HG03432 (cell line): ENCODE measurements around the gene ELF4.
A peak's percentile ranks its signal among the peaks of the same experiment; 100 is the strongest.
"Not testable (repeated sequence)": the region's sequence is repeated elsewhere in the genome, so short reads cannot be mapped to it uniquely, and the experiment has no call there.

ENCODE experiments used
- ATAC-seq: cut with Tn5 transposase; IDR thresholded peaks from one replicate; pipeline ENCODE4 v1.9.1; 2021; ENCODE audit warnings: mild to moderate bottlenecking, moderate library complexity; ENCODE audit not compliant: unreplicated experiment

Gene ELF4

GRCh38 chrX:130115119-130115885 is 5.0 kb upstream of the ELF4 start:
- ATAC-seq, result not testable (repeated sequence)

- ATAC-seq, result no peak
Observed at GRCh38 chrX:130114141-130114588, 3.9 kb upstream of the ELF4 start.

GRCh38 chrX:130111220-130112154 is 1.2 kb upstream of the ELF4 start:
- ATAC-seq, result no peak

GRCh38 chrX:130109429-130110378 is 593 bp downstream of the ELF4 start:
- peak; percentile 8 for ATAC-seq

GRCh38 chrX:130108647-130109428 is 1.5 kb downstream of the ELF4 start:
- ATAC-seq, result peak; percentile 73

- ATAC-seq, result no peak
Observed at GRCh38 chrX:130106071-130106470, 4.2 kb downstream of the ELF4 start.

GRCh38 chrX:130105244-130105643 is 5.1 kb downstream of the ELF4 start:
- ATAC-seq, result no peak

- no peak for ATAC-seq
Observed at GRCh38 chrX:130103605-130104004, 6.7 kb downstream of the ELF4 start.

- no peak for ATAC-seq
Observed at GRCh38 chrX:130100180-130100579, 10.1 kb downstream of the ELF4 start.

GRCh38 chrX:130098210-130098552 is 12.1 kb downstream of the ELF4 start:
- ATAC-seq, result no peak

GRCh38 chrX:130097507-130098209 is 12.6 kb downstream of the ELF4 start:
- ATAC-seq, result no peak

- no peak for ATAC-seq
Observed at GRCh38 chrX:130095249-130096030, 14.9 kb downstream of the ELF4 start.

GRCh38 chrX:130094696-130095095 is 15.6 kb downstream of the ELF4 start:
- no peak for ATAC-seq

- no peak for ATAC-seq
Observed at GRCh38 chrX:130093271-130093670, 17.0 kb downstream of the ELF4 start.

- ATAC-seq, result peak; percentile 99
Observed at GRCh38 chrX:130091980-130092522, 18.2 kb downstream of the ELF4 start.

GRCh38 chrX:130090364-130090763 is 19.9 kb downstream of the ELF4 start:
- ATAC-seq, result no peak

GRCh38 chrX:130086447-130087206 is 23.7 kb downstream of the ELF4 start:
- peak; percentile 54 for ATAC-seq
